Measurements from ENCODE around the gene MRPL33.

The MRPL33 gene

DNA sequence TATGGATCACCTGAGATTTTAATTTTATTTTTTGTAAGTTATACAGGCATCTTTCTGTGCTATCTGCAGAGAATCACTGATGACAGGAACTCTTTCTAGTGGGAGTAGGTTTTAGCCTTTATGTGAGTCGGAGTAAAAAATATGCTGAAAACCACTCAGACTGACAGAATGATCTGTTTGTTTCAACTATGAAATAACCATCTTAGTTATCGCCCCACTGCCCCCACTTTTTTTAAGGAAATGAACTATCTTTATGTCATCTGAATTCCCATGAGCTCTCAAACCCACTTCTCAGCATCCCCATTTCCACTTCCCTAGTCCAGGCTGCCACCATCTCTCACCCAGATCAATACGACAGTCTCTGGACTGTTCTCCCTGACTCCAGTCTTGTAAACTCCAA lies 38.9 kb downstream of the MRPL33 start:
- no peak for DNase-seq

- DNase-seq, result no peak
These were observed 40.2 kb downstream of the MRPL33 start for GRCh38 chr2:27811768-27812167.

DNA sequence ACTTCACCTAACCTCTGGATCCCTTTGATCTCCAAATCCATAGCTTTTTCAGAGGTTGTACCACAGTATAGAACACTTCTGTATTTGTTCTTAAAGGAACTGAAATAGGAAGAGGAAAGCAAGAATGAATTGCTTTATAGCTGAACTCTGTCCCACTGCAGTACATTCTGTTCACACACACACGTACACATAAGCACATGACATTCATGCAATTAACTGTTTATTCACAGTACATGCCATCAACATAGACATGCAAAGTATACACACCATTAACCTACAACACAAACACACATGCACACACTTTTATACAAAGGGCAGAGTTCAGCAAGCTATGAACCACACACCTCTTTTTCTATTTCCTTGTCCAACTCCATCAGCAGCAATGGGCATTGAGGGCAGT lies 43.2 kb downstream of the MRPL33 start:
- no peak for DNase-seq

GRCh38 chr2:27815860-27816438 lies 44.4 kb downstream of the MRPL33 start:
- no peak for DNase-seq

GRCh38 chr2:27822049-27822448 lies 50.5 kb downstream of the MRPL33 start:
- DNase-seq, result no peak

DNA sequence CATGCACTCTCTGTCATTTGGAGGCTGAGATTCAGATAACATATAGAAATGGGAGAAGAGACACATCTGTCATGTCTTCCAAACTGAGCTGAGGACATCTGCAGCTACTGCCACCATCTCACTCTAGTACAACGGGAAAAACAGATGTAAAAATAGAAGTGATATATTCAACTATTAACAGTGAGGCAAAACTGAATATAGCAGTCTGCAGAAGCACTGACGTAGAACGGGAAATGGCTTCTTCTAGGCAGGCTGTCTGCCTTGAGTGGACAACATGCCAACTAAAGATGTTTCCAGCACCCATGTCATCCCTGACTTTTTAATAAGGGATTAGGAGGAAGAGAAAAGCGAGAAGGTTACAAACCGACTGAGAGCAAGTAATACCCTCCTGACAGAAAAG lies 51.6 kb downstream of the MRPL33 start:
- no peak for DNase-seq

DNA sequence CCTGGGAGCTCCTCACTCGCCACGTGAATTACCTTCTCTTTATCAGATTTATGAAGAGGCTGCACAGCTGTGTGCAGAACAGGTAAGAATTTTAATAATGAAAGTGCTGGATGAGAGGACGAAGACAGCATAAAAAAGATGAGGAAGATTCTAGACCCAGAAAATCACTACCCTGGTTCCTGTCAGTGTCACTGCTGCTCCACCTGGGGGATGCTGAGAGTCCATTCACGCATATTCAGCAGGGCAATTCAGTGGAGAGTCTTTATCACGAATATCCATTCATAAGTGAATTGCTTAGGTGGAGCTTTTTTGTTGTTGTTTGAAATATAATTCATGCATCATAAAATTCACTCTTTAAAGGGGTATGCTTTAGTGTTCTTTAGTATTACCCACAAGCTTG lies 52.0 kb downstream of the MRPL33 start:
- DNase-seq, result no peak

DNA sequence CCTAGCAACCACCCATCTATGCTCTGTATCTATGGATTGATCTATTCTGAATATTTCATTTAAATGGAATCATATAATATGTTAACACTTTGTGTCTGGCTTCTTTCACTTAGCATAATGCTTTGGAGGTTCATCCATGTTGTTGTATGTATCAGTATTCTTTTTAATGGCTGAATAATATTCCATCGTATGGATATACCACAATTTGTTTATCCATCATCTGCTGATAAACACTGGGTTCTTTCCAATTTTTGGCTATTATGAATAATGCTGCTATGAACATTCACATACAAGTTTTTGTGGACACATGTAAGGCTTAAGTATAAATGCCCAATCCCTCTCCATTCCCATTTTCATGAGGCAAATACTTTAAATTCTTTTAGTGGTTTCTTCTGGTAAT lies 52.9 kb downstream of the MRPL33 start:
- DNase-seq, result no peak

- DNase-seq, result no peak
These were observed 56.8 kb downstream of the MRPL33 start for GRCh38 chr2:27828305-27828704.
